Astrocyte of the spinal cord (primary cell): ENCODE results near the gene ZNF397.

ENCODE experiments used
- DNase-seq: peaks from one replicate; pipeline ENCODE4 v3.0.0; 2011; ENCODE audit warnings: low read depth, low spot score
- H3K4me3 ChIP-seq: 2 replicates; pipeline ENCODE4 v1.5.1; 2011; ENCODE audit warnings: low read depth, mild to moderate bottlenecking, low read length, moderate library complexity
- CTCF ChIP-seq: IDR thresholded peaks from 2 replicates; pipeline ENCODE4 v1.5.1; 2012; ENCODE audit warnings: low read depth, mild to moderate bottlenecking, low read length, inconsistent platforms
- in situ Hi-C: cut with HindIII; loops from 2 replicates; pipeline ENCODE4 v1.10.0; 2017; ENCODE audit warnings: low sequenced_read_pairs

Gene ZNF397

GRCh38 chr18:35253655-35254287 is 12.9 kb downstream of the ZNF397 start:
- no peak overlapping the region for H3K4me3 ChIP-seq
- DNase-seq: no peak
- no peak for TF ChIP-seq CTCF
- in situ Hi-C loops: no loop called here

GRCh38 chr18:35256947-35257346 is 16.1 kb downstream of the ZNF397 start:
- no peak for DNase-seq
- H3K4me3 ChIP-seq: no peak overlapping the region
- no peak for TF ChIP-seq CTCF
- in situ Hi-C loops: no loop called here

- in situ Hi-C loops: no loop called here
- TF ChIP-seq CTCF: no peak
- DNase-seq: no peak
Observed at GRCh38 chr18:35264409-35264808, 23.6 kb downstream of the ZNF397 start.

GRCh38 chr18:35267161-35267651 is 26.4 kb downstream of the ZNF397 start:
- peak overlapping the region; percentile 49 for H3K4me3 ChIP-seq
- in situ Hi-C loops: no loop called here
- DNase-seq: peak; percentile 63
- TF ChIP-seq CTCF: no peak

More at GRCh38 chr18:35264409-35264808, 23.6 kb downstream of the ZNF397 start:
- no peak overlapping the region for H3K4me3 ChIP-seq

GRCh38 chr18:35267809-35268208 is 27.0 kb downstream of the ZNF397 start:
- no peak for DNase-seq
- in situ Hi-C loops: no loop called here
- H3K4me3 ChIP-seq: peak overlapping the region; percentile 49
- no peak for TF ChIP-seq CTCF

GRCh38 chr18:35268821-35269220 is 28.0 kb downstream of the ZNF397 start:
- H3K4me3 ChIP-seq: no peak overlapping the region
- TF ChIP-seq CTCF: no peak
- no peak for DNase-seq
- in situ Hi-C loops: no loop called here
